ENCODE data around the gene UNC50. TPM values are rescaled to one million over a fixed set of nuclear protein-coding genes. Genes with fewer than 3 reads are reported as not detected.

Gene UNC50
- total RNA-seq, 1 experiment from 2014 or later = 48.5 TPM

DNA sequence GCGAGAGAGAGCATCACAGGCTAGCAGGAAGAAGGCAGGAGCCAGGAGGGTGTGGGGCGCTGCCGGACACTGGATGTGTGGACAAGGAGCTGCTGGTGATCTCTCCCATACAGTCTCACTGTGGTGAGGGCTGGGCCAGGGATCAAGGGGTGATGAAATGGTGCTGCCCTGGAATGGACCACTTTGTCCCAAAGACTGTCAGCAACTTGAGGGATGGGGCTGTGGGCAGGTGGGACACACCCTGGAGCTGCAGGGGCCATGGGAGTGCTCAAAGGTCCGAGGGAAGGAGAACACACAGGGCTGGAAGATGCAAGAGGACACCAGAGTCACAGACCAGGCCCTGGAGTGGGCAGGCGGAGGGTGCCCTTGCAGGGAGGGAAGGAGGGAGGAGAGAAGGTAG, 38.0 kb upstream of the UNC50 start:
- no peak overlapping the region for H3K27ac ChIP-seq
- no peaks in the 10 kb centered on the region for H3K27me3 ChIP-seq
- H3K36me3 ChIP-seq = 0 out of 2 replicates have a peak, but pooled peaks cover 5% of the 10 kb centered on the region

DNA sequence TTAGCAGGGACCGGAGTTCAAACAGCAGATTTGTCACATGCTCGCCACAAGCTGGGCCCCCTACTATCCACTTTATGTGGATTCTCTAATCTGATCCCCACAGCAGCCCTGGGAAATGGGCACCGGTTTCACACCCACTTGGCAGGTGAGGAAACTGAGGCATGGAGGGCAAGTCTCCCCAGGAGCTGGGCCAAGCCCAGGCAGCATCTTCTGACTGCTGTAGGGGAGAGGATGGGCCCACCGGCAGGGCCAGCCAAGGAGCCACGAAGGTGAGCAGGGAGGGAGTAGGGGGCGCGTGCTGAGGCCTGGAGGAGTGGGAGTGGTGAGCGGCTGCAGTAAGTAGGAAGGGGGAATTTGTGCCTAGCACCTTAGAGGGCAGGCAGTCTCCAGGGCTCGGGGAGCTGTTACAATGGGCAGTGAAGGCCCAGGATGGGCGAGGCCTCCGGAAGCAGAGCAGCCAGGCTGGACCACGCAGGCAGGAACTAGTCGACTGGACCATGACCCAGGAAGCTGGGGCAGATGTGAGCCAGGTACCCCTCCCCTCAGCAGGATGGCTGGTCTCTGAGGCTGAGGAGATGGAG, 37.2 kb upstream of the UNC50 start:
- Histone ChIP-seq H3K4me3 (no peak overlapping the region), H3K4me1 (no peaks in the 10 kb centered on the region), H3K27me3 (no peaks in the 10 kb centered on the region), H3K9me3 (replicated peaks) (no peaks in the 10 kb centered on the region), H3K27ac (no peak overlapping the region), H3K36me3 (0 out of 2 replicates have a peak, but pooled peaks cover 5% of the 10 kb centered on the region)
- DNase-seq = no peak

More for the DNA sequence above, 38.0 kb upstream of the UNC50 start:
- Histone ChIP-seq H3K9me3 (replicated peaks) (no peaks in the 10 kb centered on the region), H3K4me3 (no peak overlapping the region), H3K4me1 (no peaks in the 10 kb centered on the region)
- no peak for DNase-seq

DNA sequence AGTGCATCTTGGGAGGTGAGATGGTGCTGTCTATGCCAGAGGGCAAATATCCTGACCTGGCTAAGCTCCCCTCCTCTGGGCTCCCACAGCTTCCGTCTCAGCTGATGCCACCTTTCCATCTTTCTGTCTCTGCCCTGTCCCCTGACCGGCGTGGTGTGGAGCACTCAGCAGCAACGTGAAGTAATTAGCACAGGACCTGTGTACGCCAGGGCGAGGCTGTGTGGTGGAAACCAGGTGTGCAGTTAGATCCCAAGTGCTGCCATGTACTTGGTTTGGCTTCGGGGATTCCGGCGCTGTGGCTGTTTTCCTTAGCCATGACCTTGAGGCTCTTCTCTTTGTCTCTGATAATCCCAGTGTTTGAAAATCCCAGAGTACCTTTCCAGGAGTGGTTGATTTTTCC, 36.6 kb upstream of the UNC50 start:
- no peaks in the 10 kb centered on the region for H3K9me3 ChIP-seq (replicated peaks)
- H3K27me3 ChIP-seq = no peaks in the 10 kb centered on the region
- no peak for DNase-seq
- no peaks in the 10 kb centered on the region for H3K4me1 ChIP-seq
- no peak overlapping the region for H3K27ac ChIP-seq
- no peak overlapping the region for H3K4me3 ChIP-seq
- H3K36me3 ChIP-seq = 0 out of 2 replicates have a peak, but pooled peaks cover 1% of the 10 kb centered on the region

DNA sequence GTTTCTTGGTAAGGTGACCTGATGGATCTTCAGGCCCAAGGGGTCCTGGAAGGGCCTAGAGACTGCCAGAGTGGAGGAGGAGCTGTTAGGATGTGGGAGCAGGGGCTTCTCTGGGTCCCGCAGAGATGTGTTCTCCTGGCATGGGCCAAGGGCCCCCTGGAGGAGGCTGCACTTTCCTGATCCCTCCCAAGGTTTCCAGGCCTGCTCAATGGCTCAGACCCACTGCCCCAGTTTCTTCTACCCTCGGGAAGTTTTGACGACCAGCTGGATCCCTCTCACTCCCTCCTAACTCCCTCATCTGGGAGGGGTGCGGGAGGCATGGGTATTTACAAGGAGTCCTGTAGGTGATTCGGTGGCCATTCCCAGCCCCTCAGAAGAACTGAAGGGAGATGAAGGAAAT, 36.2 kb upstream of the UNC50 start:
- Histone ChIP-seq H3K9me3 (replicated peaks) (no peaks in the 10 kb centered on the region), H3K4me1 (no peaks in the 10 kb centered on the region), H3K36me3 (no peaks in the 10 kb centered on the region; the same call in 1 of the 2 replicates), H3K27me3 (no peaks in the 10 kb centered on the region), H3K4me3 (no peak overlapping the region), H3K27ac (no peak overlapping the region)
- no peak for DNase-seq

GRCh38 chr2:98572676-98573075, 35.7 kb upstream of the UNC50 start:
- Histone ChIP-seq H3K4me1 (no peaks in the 10 kb centered on the region), H3K4me3 (no peak overlapping the region), H3K36me3 (no peaks in the 10 kb centered on the region; the same call in 1 of the 2 replicates), H3K9me3 (replicated peaks) (no peaks in the 10 kb centered on the region), H3K27ac (no peak overlapping the region), H3K27me3 (no peaks in the 10 kb centered on the region)
- no peak for DNase-seq

- Histone ChIP-seq H3K4me3 (no peak overlapping the region), H3K27ac (no peak overlapping the region), H3K4me1 (no peaks in the 10 kb centered on the region), H3K9me3 (replicated peaks) (no peaks in the 10 kb centered on the region), H3K27me3 (no peaks in the 10 kb centered on the region), H3K36me3 (no peaks in the 10 kb centered on the region; the same call in 1 of the 2 replicates)
- DNase-seq = no peak
Observed at GRCh38 chr2:98573426-98573825, 35.0 kb upstream of the UNC50 start.

DNA sequence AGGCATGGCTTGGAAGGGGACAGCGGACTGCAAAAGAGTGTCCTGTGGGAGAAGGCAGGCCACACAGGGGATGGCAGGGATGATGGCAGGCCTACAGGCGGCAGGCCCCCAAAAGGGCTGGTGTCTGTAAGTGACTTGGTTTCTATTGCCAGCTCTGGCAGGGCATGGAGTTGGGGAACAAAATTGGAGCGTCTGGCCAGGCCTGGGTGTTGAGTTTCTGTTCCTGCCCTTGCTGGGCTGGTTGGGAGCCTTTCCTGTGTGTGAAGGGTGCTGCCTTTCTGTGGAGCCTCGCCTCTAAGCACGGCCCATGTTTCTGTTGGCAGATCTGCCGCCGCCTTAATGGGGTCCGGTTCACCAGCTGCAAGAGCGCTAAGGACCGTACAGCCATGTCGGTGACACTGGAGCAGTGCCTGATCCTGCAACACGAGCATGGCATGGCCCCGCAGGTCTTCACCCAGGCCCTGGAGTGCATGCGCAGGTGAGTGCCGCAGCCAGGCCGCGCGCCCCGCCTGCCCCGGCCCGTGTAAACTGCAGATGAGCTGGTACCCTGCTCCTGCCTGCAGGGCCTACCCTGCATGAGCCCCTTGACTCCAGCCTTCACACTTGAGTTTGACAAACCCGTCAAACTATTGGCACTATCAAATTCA, 31.6 kb upstream of the UNC50 start:
- no peak overlapping the region for H3K4me3 ChIP-seq
- no peaks in the 10 kb centered on the region; the same call in 1 of the 2 replicates for H3K36me3 ChIP-seq
- H3K4me1 ChIP-seq = no peaks in the 10 kb centered on the region
- H3K9me3 ChIP-seq (replicated peaks) = no peaks in the 10 kb centered on the region
- H3K27ac ChIP-seq = no peak overlapping the region
- no peaks in the 10 kb centered on the region for H3K27me3 ChIP-seq
- no peak for DNase-seq

DNA sequence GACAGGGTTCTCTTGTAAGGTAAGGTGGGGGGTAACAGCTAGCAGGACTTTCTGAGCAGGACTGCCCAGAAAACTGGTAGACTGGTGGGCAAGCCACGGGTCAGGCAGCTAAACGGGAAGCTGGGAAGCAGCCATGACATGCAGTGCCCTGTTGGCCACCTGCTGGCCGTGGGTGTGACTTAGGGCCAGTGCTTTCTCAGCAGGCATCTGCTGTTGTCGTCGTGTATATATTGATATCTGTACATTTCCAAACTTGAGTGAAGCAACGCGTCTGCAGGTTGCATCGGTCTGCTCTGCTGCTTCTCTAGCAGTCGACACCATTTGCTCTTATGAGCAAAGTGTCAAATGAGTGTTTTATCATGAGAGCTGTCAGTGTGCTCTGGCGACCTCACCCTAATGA, 31.1 kb upstream of the UNC50 start:
- no peak for DNase-seq

DNA sequence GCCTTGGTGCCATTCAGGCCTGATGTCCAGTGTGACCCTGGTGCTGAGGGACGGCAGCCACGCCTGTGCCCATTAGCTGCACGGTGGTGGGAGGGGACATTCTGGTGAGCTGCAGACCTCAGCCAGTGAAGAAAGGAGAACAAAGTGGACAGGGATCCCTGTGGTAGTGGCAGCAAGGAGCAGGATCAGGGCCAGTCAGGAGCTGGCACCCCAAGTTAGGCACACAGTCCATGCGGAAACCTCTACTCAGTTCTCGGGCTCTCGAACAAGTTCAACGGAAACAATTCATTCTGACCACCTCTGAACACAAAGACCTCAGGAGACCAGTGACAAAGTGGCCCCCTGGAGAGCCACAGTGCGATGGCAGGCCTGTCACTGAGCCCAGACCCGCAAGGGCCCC, 30.2 kb upstream of the UNC50 start:
- H3K27me3 ChIP-seq = no peaks in the 10 kb centered on the region
- H3K4me1 ChIP-seq = no peaks in the 10 kb centered on the region
- DNase-seq = no peak
- peaks cover 3% of the 10 kb centered on the region; the same call in 1 of the 2 replicates for H3K36me3 ChIP-seq
- no peaks in the 10 kb centered on the region for H3K9me3 ChIP-seq (replicated peaks)
- no peak overlapping the region for H3K4me3 ChIP-seq
- no peak overlapping the region for H3K27ac ChIP-seq

More for the DNA sequence above, 31.1 kb upstream of the UNC50 start:
- Histone ChIP-seq H3K27ac (no peak overlapping the region), H3K4me1 (no peaks in the 10 kb centered on the region), H3K36me3 (peaks cover 3% of the 10 kb centered on the region; the same call in 1 of the 2 replicates), H3K4me3 (no peak overlapping the region), H3K27me3 (no peaks in the 10 kb centered on the region), H3K9me3 (replicated peaks) (no peaks in the 10 kb centered on the region)

DNA sequence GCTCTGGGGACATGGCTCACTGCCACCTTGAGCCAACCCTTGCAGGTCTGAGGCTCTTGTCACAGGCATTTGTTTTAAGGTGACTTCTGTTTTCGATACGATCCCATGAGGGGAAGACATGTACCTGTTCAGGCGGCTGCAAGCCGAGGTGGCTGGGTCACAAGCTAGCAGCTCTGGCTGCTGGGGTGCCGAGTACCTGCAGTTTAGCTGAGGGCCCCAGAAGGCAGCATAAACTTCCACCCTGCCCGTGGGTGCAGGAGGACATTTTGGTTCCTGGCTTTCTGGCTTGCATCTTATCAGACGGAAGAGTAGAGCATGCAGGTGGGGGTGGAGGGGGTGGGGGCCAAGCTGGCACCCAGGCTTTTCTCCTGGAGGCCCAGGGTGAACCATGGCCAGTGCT, 28.5 kb upstream of the UNC50 start:
- no peaks in the 10 kb centered on the region for H3K27me3 ChIP-seq
- no peaks in the 10 kb centered on the region for H3K9me3 ChIP-seq (replicated peaks)
- H3K27ac ChIP-seq = no peak overlapping the region
- no peaks in the 10 kb centered on the region for H3K4me1 ChIP-seq
- DNase-seq = no peak
- peaks cover 3% of the 10 kb centered on the region; the same call in 1 of the 2 replicates for H3K36me3 ChIP-seq
- H3K4me3 ChIP-seq = no peak overlapping the region

DNA sequence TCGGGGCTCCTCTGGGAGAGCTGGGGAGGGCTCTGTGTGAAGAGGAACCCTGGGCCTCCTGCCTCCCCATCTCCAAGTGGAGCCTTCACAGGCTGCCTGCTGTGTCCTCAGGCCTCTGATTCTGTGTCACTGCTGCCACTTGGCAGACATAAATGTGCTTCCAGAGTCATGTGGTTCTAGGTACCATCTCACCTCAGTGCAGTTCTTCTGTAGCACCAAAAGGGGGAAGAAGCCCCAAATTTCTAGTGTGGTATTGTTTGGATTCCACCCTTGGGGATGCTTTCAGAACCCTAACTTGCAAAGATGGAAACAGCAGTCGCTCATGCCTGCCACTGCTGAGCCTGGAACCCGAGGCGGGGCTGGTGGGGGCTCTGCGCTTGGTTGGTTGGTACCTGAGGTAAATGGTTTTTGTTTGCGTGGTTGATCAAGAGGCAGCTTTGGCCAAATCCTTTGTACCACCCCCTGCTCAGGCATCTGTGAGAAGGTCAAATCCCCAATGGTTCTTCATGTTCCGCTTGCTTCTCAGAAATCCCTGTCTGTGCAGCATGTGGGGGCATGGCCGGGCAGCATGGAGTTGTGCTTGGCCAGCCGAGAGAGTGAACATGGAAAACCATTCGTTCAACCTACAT, 27.6 kb upstream of the UNC50 start:
- Histone ChIP-seq H3K27ac (no peak overlapping the region), H3K4me3 (no peak overlapping the region), H3K27me3 (no peaks in the 10 kb centered on the region), H3K36me3 (peaks cover 3% of the 10 kb centered on the region; the same call in 1 of the 2 replicates), H3K4me1 (no peaks in the 10 kb centered on the region), H3K9me3 (replicated peaks) (no peaks in the 10 kb centered on the region)
- DNase-seq = no peak

DNA sequence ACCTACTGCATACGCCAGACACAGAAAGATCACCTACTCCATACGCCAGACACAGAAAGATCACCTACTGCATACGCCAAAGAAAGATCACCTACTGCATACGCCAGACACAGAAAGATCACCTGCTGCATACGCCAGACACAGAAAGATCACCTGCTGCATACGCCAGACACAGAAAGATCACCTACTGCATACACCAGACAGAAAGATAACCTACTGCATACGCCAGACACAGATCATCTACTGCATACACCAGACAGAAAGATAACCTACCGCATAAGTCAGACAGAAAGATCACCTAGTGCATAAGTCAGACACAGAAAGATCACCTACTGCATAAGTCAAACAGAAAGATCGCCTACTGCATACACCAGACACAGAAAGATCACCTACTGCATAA, 25.9 kb upstream of the UNC50 start:
- Histone ChIP-seq H3K4me1 (no peaks in the 10 kb centered on the region), H3K36me3 (0 out of 2 replicates have a peak, but pooled peaks cover 3% of the 10 kb centered on the region), H3K4me3 (no peak overlapping the region), H3K27ac (no peak overlapping the region), H3K27me3 (no peaks in the 10 kb centered on the region), H3K9me3 (replicated peaks) (no peaks in the 10 kb centered on the region)
- DNase-seq = no peak

GRCh38 chr2:98583276-98583675, 25.1 kb upstream of the UNC50 start:
- no peak overlapping the region for H3K27ac ChIP-seq
- H3K36me3 ChIP-seq = 0 out of 2 replicates have a peak, but pooled peaks cover 6% of the 10 kb centered on the region
- H3K9me3 ChIP-seq (replicated peaks) = no peaks in the 10 kb centered on the region
- no peaks in the 10 kb centered on the region for H3K27me3 ChIP-seq
- H3K4me1 ChIP-seq = no peaks in the 10 kb centered on the region
- no peak overlapping the region for H3K4me3 ChIP-seq
- no peak for DNase-seq

DNA sequence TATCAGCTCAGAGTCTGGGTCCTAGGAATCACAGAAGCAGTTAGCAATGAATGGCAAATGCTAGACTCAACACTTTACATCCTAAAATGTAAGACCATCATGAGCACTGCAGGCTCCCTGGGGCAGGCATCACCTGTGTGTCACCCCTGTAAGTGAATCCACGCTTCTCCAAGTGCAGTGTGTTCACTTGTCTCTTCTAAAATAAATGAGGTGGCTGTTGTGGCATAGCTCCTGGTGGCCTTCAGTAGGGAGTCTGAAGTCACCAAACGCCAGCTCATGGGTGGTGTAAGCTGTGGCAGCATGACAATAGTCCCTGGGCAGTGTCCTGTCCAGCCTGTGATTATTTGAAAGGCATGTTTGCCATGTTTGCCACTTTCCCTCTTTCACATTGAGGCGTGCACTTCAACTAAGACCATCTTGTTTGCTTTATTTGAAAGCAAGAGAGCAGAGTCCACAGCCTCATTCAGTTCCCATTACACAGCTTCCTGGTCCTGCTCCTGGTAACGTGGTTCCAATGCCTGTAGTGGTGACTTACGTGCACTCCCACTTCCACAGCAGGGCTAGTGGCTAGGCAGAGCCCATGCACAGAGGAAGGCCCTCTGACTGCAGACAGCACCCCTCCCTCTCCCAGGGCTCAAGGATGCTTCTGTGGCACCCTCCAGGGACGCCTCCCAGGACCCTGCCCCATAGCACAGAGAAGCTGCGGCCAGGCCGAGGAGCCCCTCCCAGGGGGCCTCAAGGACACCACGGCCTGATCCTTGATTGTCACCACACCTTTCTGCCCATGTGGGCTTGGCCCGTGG, 24.4 kb upstream of the UNC50 start:
- Histone ChIP-seq H3K9me3 (replicated peaks) (no peaks in the 10 kb centered on the region), H3K4me3 (no peak overlapping the region), H3K36me3 (0 out of 2 replicates have a peak, but pooled peaks cover 6% of the 10 kb centered on the region), H3K27me3 (no peaks in the 10 kb centered on the region), H3K4me1 (no peaks in the 10 kb centered on the region), H3K27ac (no peak overlapping the region)
- DNase-seq = no peak

- 0 out of 2 replicates have a peak, but pooled peaks cover 6% of the 10 kb centered on the region for H3K36me3 ChIP-seq
Observed at GRCh38 chr2:98585386-98585785, 23.0 kb upstream of the UNC50 start.

More at GRCh38 chr2:98585386-98585785, 23.0 kb upstream of the UNC50 start:
- Histone ChIP-seq H3K4me1 (no peaks in the 10 kb centered on the region), H3K4me3 (no peak overlapping the region), H3K27me3 (no peaks in the 10 kb centered on the region), H3K9me3 (replicated peaks) (no peaks in the 10 kb centered on the region), H3K27ac (no peak overlapping the region)
- DNase-seq = no peak

Data from SJCRH30 (cell line).